HCT116 (cell line): ENCODE results near the gene CADPS2. TPM values are rescaled to one million over a fixed set of nuclear protein-coding genes. Genes with fewer than 3 reads are reported as not detected.

Source experiments
- ATAC-seq: fragments of 200-7000 bp; cut with Tn5 transposase; 2 replicates; pipeline ENCODE4 v1.9.1; 2020; ENCODE audit warnings: mild to moderate bottlenecking, moderate library complexity
- BruUV-seq: library from RNA; stranded (reverse); fragments of 400-500 nt; replicated peaks from 2 replicates; lab custom pipeline; 2021; lab: Mats Ljungman, UMichigan
- CTCF ChIA-PET: fragments of 300-600 bp; sonication (Branson Sonifier 250); formaldehyde crosslinking; loops from one replicate; lab custom pipeline; 2021; ENCODE audit warnings: antibody characterized with exemption; lab: Charles Lee
- POLR2A ChIA-PET: fragments of 300-600, 350-600 bp; sonication (Branson Sonifier 250); formaldehyde crosslinking; loops from one replicate; lab custom pipeline; 2021; ENCODE audit warnings: antibody characterized with exemption; lab: Charles Lee
- RAD21 ChIA-PET, 2 experiments: fragments of 300-600 bp; sonication (Branson Sonifier 250); formaldehyde crosslinking; loops; one replicate each; lab custom pipeline; 2023; ENCODE audit warnings: low total read pairs in 2 of 2; ENCODE audit not compliant: uncharacterized antibody in 2 of 2, unreplicated experiment in 2 of 2, low non-redundant PET in 1 of 2; lab: Charles Lee
- DNase-seq: peaks from one replicate; pipeline ENCODE4 v3.0.0-alpha.2; 2010; ENCODE audit warnings: low read depth, low spot score
- H2AFZ ChIP-seq: fragments of 200-600 bp; shearing (Covaris generic), sonication (generic); 2 replicates; pipeline ENCODE4 v1.6.1; 2017; ENCODE audit warnings: low read depth, mixed run types, mixed read lengths, antibody characterized with exemption, low read length; ENCODE audit not compliant: poor library complexity, severe bottlenecking
- H3K27ac ChIP-seq: 2 replicates; pipeline ENCODE4 v1.5.1; 2012; ENCODE audit warnings: low read depth, low read length
- H3K27me3 ChIP-seq: fragments of 200-600 bp; sonication (generic); 2 replicates; pipeline ENCODE4 v1.6.1; 2016; ENCODE audit warnings: mixed run types, low read length, mixed read lengths; ENCODE audit not compliant: insufficient read depth
- H3K36me3 ChIP-seq, 2 experiments: fragments of 200-500 bp in 1 of 2; fragments of 200-600 bp in 1 of 2; sonication (Bioruptor generic) in 1 of 2; sonication (generic) in 1 of 2; 2 replicates each; pipeline versions ENCODE4 v1.5.1 to v1.6.1; 2014 to 2016; ENCODE audit warnings: low read length in 2 of 2, inconsistent platforms in 1 of 2, mixed read lengths in 1 of 2, mixed run types in 1 of 2; ENCODE audit not compliant: insufficient read depth in 2 of 2, control insufficient read depth in 1 of 2
- H3K4me1 ChIP-seq, 2 experiments: fragments of 200-600 bp in 1 of 2; sonication (generic) in 1 of 2; 2 replicates each; pipeline versions ENCODE4 v1.5.1 to v1.6.1; 2012 to 2017; ENCODE audit warnings: low read length in 2 of 2, inconsistent platforms in 1 of 2, mild to moderate bottlenecking in 1 of 2, mixed read lengths in 1 of 2, mixed run types in 1 of 2, moderate library complexity in 1 of 2; ENCODE audit not compliant: insufficient read depth in 2 of 2, control insufficient read depth in 1 of 2
- H3K4me2 ChIP-seq: fragments of 200-600 bp; sonication (generic); 2 replicates; pipeline ENCODE4 v1.6.1; 2017; ENCODE audit warnings: mixed run types, low read length, mixed read lengths
- H3K4me3 ChIP-seq, 2 experiments: fragments of 200-600 bp in 1 of 2; sonication (generic) in 1 of 2; replicated peaks in 1 of 2; 2 replicates each; pipeline ENCODE4 v1.5.1; 2011 to 2016; ENCODE audit warnings: low read length in 2 of 2, control low read depth in 1 of 2, low read depth in 1 of 2, mild to moderate bottlenecking in 1 of 2, mixed read lengths in 1 of 2, mixed run types in 1 of 2
- H3K79me2 ChIP-seq: fragments of 200-600 bp; sonication (generic); 2 replicates; pipeline ENCODE4 v1.6.1; 2017; ENCODE audit warnings: mild to moderate bottlenecking, mixed run types, low read length, moderate library complexity, mixed read lengths; ENCODE audit not compliant: insufficient read depth
- H3K9ac ChIP-seq: fragments of 200-600 bp; sonication (generic); 2 replicates; pipeline ENCODE4 v1.6.1; 2016; ENCODE audit warnings: low read length, mixed read lengths
- H3K9me2 ChIP-seq: fragments of 200-600 bp; sonication (generic), shearing (Covaris generic); 2 replicates; pipeline ENCODE4 v1.6.1; 2017; ENCODE audit warnings: mixed run types, mild to moderate bottlenecking, moderate library complexity; ENCODE audit not compliant: insufficient read depth
- H3K9me3 ChIP-seq, 2 experiments: fragments of 200-500 bp in 1 of 2; fragments of 200-600 bp in 1 of 2; sonication (Bioruptor generic) in 1 of 2; sonication (generic) in 1 of 2; 2 replicates each; pipeline ENCODE4 v1.6.1; 2014 to 2017; ENCODE audit warnings: low read length in 2 of 2, mixed read lengths in 2 of 2, inconsistent platforms in 1 of 2, low read depth in 1 of 2, mild to moderate bottlenecking in 1 of 2, mixed run types in 1 of 2, moderate library complexity in 1 of 2; ENCODE audit not compliant: control insufficient read depth in 1 of 2, insufficient read depth in 1 of 2
- H4K20me1 ChIP-seq: fragments of 200-600 bp; sonication (generic), shearing (Covaris generic); 2 replicates; pipeline ENCODE4 v1.6.1; 2017; ENCODE audit warnings: mixed run types, mild to moderate bottlenecking, moderate library complexity; ENCODE audit not compliant: insufficient read depth
- CBX3 ChIP-seq: IDR thresholded peaks from 2 replicates; pipeline ENCODE4 v1.6.1; 2012; ENCODE audit warnings: low read depth
- CEBPB ChIP-seq: IDR thresholded peaks from 2 replicates; pipeline ENCODE4 v1.6.1; 2012; ENCODE audit warnings: low read depth
- CTCF ChIP-seq, 3 experiments: fragments of 200-600 bp in 1 of 3; sonication (generic) in 1 of 3; IDR thresholded peaks in 2 of 3; conservative IDR thresholded peaks in 1 of 3; 2 replicates each; pipeline ENCODE4 v1.5.1; 2012 to 2017; ENCODE audit warnings: low read depth in 2 of 3, low read length in 2 of 3, antibody characterized with exemption in 1 of 3, borderline replicate concordance in 1 of 3, control low read depth in 1 of 3, mild to moderate bottlenecking in 1 of 3, mixed read lengths in 1 of 3, mixed run types in 1 of 3, moderate library complexity in 1 of 3; ENCODE audit not compliant: insufficient read depth in 1 of 3
- ELF1 ChIP-seq: IDR thresholded peaks from 2 replicates; pipeline ENCODE4 v1.6.1; 2012; ENCODE audit warnings: low read depth, borderline replicate concordance
- EZH2 ChIP-seq: fragments of 200-600 bp; sonication (generic); IDR thresholded peaks from 2 replicates; pipeline ENCODE4 v1.6.1; 2017; ENCODE audit warnings: antibody characterized with exemption, mixed run types
- EZH2phosphoT487 ChIP-seq: fragments of 200-600 bp; IDR thresholded peaks from 2 replicates; pipeline ENCODE4 v1.6.1; 2018; ENCODE audit warnings: antibody characterized with exemption, borderline replicate concordance
- FOSL1 ChIP-seq: IDR thresholded peaks from 2 replicates; pipeline ENCODE4 v1.6.1; 2012; ENCODE audit warnings: low read depth
- JUND ChIP-seq: IDR thresholded peaks from 2 replicates; pipeline ENCODE4 v1.6.1; 2012
- POLR2AphosphoS5 ChIP-seq: IDR thresholded peaks from 2 replicates; pipeline ENCODE4 v1.6.1; 2011; ENCODE audit warnings: mild to moderate bottlenecking, low read depth, low read length, moderate library complexity
- RAD21 ChIP-seq: IDR thresholded peaks from 2 replicates; pipeline ENCODE4 v1.6.1; 2012; ENCODE audit warnings: low read depth, mild to moderate bottlenecking
- TCF7L2 ChIP-seq: IDR thresholded peaks from 2 replicates; pipeline ENCODE4 v1.7.0; 2011; ENCODE audit warnings: borderline replicate concordance, inconsistent platforms; ENCODE audit not compliant: insufficient read depth, insufficient read length; ENCODE audit errors: extremely low read depth
- ZFX ChIP-seq: fragments of 450-650 bp; IDR thresholded peaks from 2 replicates; pipeline ENCODE4 v1.6.1; 2017
- ZNF274 ChIP-seq: fragments of 200-500 bp; sonication (Bioruptor generic); IDR thresholded peaks from 2 replicates; pipeline ENCODE4 v1.6.1; 2014; ENCODE audit warnings: mild to moderate bottlenecking, low read depth, low read length, inconsistent platforms
- intact Hi-C: fragments of 100-400 bp; cut with micrococcal nuclease; formaldehyde crosslinking; loops from 2 replicates; pipeline ENCODE4 v1.10.0; 2022
- total RNA-seq: library from RNA; stranded (reverse); gene quantifications from one replicate; pipeline ENCODE4 v1.2.1, GENCODE V29; 2021; ENCODE audit not compliant: unreplicated experiment
- TF ChIP-seq, protein P1 (sequence below): IDR thresholded peaks from 2 replicates; pipeline ENCODE4 v1.6.1; 2012
- TF ChIP-seq, protein P2 (sequence below): IDR thresholded peaks from 2 replicates; pipeline ENCODE4 v1.6.1; 2011; ENCODE audit warnings: mild to moderate bottlenecking, low read length, moderate library complexity; ENCODE audit not compliant: insufficient replicate concordance; ENCODE audit errors: extremely low read depth

CADPS2 gene
- total RNA-seq, 1 experiment from 2014 or later, result 7.5 TPM

GRCh38 chr7:122893486-122893885, 7.2 kb upstream of the CADPS2 start:
- no peaks in the 10 kb centered on the region for H3K9me2 ChIP-seq
- no peak overlapping the region for H3K9ac ChIP-seq
- ATAC-seq (no peak), DNase-seq (no peak)
- CTCF ChIA-PET, result interaction anchor here (1.1 kb wide), 1 partner anchor 8 kb away, joined by 3 read pairs; no protein-coding TSS in a partner anchor
- TF ChIP-seq, protein P1, sequence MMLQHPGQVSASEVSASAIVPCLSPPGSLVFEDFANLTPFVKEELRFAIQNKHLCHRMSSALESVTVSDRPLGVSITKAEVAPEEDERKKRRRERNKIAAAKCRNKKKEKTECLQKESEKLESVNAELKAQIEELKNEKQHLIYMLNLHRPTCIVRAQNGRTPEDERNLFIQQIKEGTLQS, result no peak
- TF ChIP-seq CBX3 (no peak), ELF1 (no peak), TCF7L2 (no peak), JUND (no peak), RAD21 (no peak), EZH2 (no peak), FOSL1 (no peak), POLR2AphosphoS5 (no peak), ZNF274 (no peak), CTCF (IDR thresholded peaks at IDR 0.05 in 2 of 3, conservative IDR thresholded peaks at IDR 0.05 in 1 of 3; ENCODE audit: borderline replicate concordance in 1 of 3, insufficient read depth in 1 of 3, low read depth in 2 of 3, low read length in 2 of 3) (no peak), ZFX (no peak), CEBPB (no peak), EZH2phosphoT487 (no peak)
- TF ChIP-seq, protein P2, sequence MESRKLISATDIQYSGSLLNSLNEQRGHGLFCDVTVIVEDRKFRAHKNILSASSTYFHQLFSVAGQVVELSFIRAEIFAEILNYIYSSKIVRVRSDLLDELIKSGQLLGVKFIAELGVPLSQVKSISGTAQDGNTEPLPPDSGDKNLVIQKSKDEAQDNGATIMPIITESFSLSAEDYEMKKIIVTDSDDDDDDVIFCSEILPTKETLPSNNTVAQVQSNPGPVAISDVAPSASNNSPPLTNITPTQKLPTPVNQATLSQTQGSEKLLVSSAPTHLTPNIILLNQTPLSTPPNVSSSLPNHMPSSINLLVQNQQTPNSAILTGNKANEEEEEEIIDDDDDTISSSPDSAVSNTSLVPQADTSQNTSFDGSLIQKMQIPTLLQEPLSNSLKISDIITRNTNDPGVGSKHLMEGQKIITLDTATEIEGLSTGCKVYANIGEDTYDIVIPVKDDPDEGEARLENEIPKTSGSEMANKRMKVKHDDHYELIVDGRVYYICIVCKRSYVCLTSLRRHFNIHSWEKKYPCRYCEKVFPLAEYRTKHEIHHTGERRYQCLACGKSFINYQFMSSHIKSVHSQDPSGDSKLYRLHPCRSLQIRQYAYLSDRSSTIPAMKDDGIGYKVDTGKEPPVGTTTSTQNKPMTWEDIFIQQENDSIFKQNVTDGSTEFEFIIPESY, result no peak
- no peaks in the 10 kb centered on the region for H3K79me2 ChIP-seq
- no peaks in the 10 kb centered on the region for H3K27me3 ChIP-seq
- no peaks in the 10 kb centered on the region for H3K4me1 ChIP-seq
- BruUV-seq, result no TSS peak
- no peaks in the 10 kb centered on the region for H3K36me3 ChIP-seq
- no peaks in the 10 kb centered on the region for H3K9me3 ChIP-seq
- no peak overlapping the region for H3K4me3 ChIP-seq
- H4K20me1 ChIP-seq, result no peaks in the 10 kb centered on the region
- no peak overlapping the region for H2AFZ ChIP-seq
- H3K27ac ChIP-seq, result no peak overlapping the region
- RAD21 ChIA-PET, result no interaction called here
- intact Hi-C loops, result loop anchor here (10.0 kb wide), 1 partner anchor 471 kb away; no protein-coding TSS in a partner anchor
- H3K4me2 ChIP-seq, result no peak overlapping the region
- POLR2A ChIA-PET, result no interaction called here
